Neuronal stem cell (in vitro differentiated cells): ENCODE data around the gene NEU4.

Experiments
- DNase-seq: peaks from one replicate; pipeline ENCODE4 v3.0.0-alpha.2; 2013; ENCODE audit warnings: low spot score
- H2AFZ ChIP-seq: one replicate; pipeline ENCODE4 v1.6.1; 2013; ENCODE audit warnings: mild to moderate bottlenecking, low read length, inconsistent platforms
- H2AK5ac ChIP-seq: 2 replicates; pipeline ENCODE4 v1.6.1; 2013; ENCODE audit warnings: low read depth, mild to moderate bottlenecking, inconsistent platforms, low read length, moderate library complexity, mixed read lengths
- H2BK120ac ChIP-seq: 2 replicates; pipeline ENCODE4 v1.6.1; 2013; ENCODE audit warnings: low read depth, mild to moderate bottlenecking, inconsistent platforms, low read length, moderate library complexity, mixed read lengths
- H2BK12ac ChIP-seq: one replicate; pipeline ENCODE4 v1.6.1; 2013; ENCODE audit warnings: low read length, inconsistent platforms
- H2BK15ac ChIP-seq: 2 replicates; pipeline ENCODE4 v1.6.1; 2013; ENCODE audit warnings: mild to moderate bottlenecking, low read length, inconsistent platforms, mixed read lengths
- H2BK5ac ChIP-seq: one replicate; pipeline ENCODE4 v1.6.1; 2013; ENCODE audit warnings: inconsistent platforms, mild to moderate bottlenecking, low read length, moderate library complexity
- H3K14ac ChIP-seq: one replicate; pipeline ENCODE4 v1.6.1; 2013; ENCODE audit warnings: low read length, inconsistent platforms
- H3K18ac ChIP-seq: 2 replicates; pipeline ENCODE4 v1.6.1; 2013; ENCODE audit warnings: low read length, inconsistent platforms
- H3K23ac ChIP-seq: 2 replicates; pipeline ENCODE4 v1.6.1; 2013; ENCODE audit warnings: low read depth, mild to moderate bottlenecking, mixed read lengths, low read length, inconsistent platforms; ENCODE audit not compliant: poor library complexity
- H3K27ac ChIP-seq: replicated peaks from 3 replicates; pipeline ENCODE4 v1.5.1; 2013; ENCODE audit warnings: low read length, inconsistent platforms
- H3K27me3 ChIP-seq, 3 experiments: 2 replicates each; pipeline ENCODE4 v1.6.1; 2013; ENCODE audit warnings: low read length in 3 of 3, mild to moderate bottlenecking in 2 of 3, inconsistent platforms in 1 of 3, low read depth in 1 of 3, mixed read lengths in 1 of 3, moderate library complexity in 1 of 3; ENCODE audit not compliant: control insufficient read depth in 3 of 3, insufficient read depth in 3 of 3
- H3K36me3 ChIP-seq, 2 donors: replicated peaks in 1 of 2; 2 replicates each; pipeline ENCODE4 v1.6.1; 2013; ENCODE audit warnings: low read length in 2 of 2; ENCODE audit not compliant: control insufficient read depth in 2 of 2, insufficient read depth in 2 of 2
- H3K4ac ChIP-seq: 2 replicates; pipeline ENCODE4 v1.6.1; 2013; ENCODE audit warnings: inconsistent platforms, mild to moderate bottlenecking, low read length, moderate library complexity
- H3K4me1 ChIP-seq, 2 donors: 1 replicate in 1 of 2; 2 replicates in 1 of 2; pipeline ENCODE4 v1.6.1; 2013; ENCODE audit warnings: low read length in 2 of 2, low read depth in 1 of 2; ENCODE audit not compliant: control insufficient read depth in 2 of 2, insufficient read depth in 1 of 2
- H3K4me2 ChIP-seq: one replicate; pipeline ENCODE4 v1.6.1; 2013; ENCODE audit warnings: mild to moderate bottlenecking, low read length, inconsistent platforms; ENCODE audit not compliant: insufficient read depth, poor library complexity, severe bottlenecking
- H3K4me3 ChIP-seq, 2 donors: 2 replicates each; pipeline ENCODE4 v1.5.1; 2013; ENCODE audit warnings: low read length in 2 of 2, mild to moderate bottlenecking in 2 of 2, inconsistent platforms in 1 of 2, moderate library complexity in 1 of 2
- H3K79me1 ChIP-seq: one replicate; pipeline ENCODE4 v1.6.1; 2013; ENCODE audit warnings: low read depth, mild to moderate bottlenecking, inconsistent platforms, low read length, moderate library complexity
- H3K9ac ChIP-seq: one replicate; pipeline ENCODE4 v1.6.1; 2013; ENCODE audit warnings: mild to moderate bottlenecking, low read depth, low read length, inconsistent platforms; ENCODE audit not compliant: poor library complexity
- H3K9me3 ChIP-seq, 2 donors: replicated peaks in 1 of 2; 2 replicates each; pipeline versions ENCODE3 to v1.6.1; 2013; ENCODE audit warnings: low read length in 2 of 2, mild to moderate bottlenecking in 2 of 2, inconsistent platforms in 1 of 2, low read depth in 1 of 2, mixed read lengths in 1 of 2, moderate library complexity in 1 of 2; ENCODE audit not compliant: control insufficient read depth in 2 of 2, insufficient read depth in 1 of 2
- H4K8ac ChIP-seq: one replicate; pipeline ENCODE4 v1.6.1; 2013; ENCODE audit warnings: low read depth, mild to moderate bottlenecking, inconsistent platforms, low read length, moderate library complexity
- H4K91ac ChIP-seq: one replicate; pipeline ENCODE4 v1.6.1; 2013; ENCODE audit warnings: low read length, low read depth, mild to moderate bottlenecking, inconsistent platforms; ENCODE audit not compliant: poor library complexity
- WGBS, 2 donors: extraction: QIAGEN DNeasy Blood & Tissue Kit; methylation state at CpG; one replicate each; pipeline ENCODE4 v1.1.7; 2013; ENCODE audit warnings: missing lambda C conversion rate in 2 of 2, mixed read lengths in 1 of 2; ENCODE audit not compliant: insufficient read length in 2 of 2, insufficient replicate concordance in 1 of 2; ENCODE audit errors: extremely low coverage in 2 of 2; 5-methylcytosine and 5-hydroxymethylcytosine counted together

Gene NEU4

GRCh38 chr2:241862093-241862492, 53.1 kb downstream of the NEU4 start:
- H3K18ac ChIP-seq, result no peak overlapping the region
- 100% methylated on average over 1 of the region's 8 CpGs; no CpG with 5 or more reads in 1 of the 2 donors for WGBS, 2 donors
- no peak for DNase-seq

DNA sequence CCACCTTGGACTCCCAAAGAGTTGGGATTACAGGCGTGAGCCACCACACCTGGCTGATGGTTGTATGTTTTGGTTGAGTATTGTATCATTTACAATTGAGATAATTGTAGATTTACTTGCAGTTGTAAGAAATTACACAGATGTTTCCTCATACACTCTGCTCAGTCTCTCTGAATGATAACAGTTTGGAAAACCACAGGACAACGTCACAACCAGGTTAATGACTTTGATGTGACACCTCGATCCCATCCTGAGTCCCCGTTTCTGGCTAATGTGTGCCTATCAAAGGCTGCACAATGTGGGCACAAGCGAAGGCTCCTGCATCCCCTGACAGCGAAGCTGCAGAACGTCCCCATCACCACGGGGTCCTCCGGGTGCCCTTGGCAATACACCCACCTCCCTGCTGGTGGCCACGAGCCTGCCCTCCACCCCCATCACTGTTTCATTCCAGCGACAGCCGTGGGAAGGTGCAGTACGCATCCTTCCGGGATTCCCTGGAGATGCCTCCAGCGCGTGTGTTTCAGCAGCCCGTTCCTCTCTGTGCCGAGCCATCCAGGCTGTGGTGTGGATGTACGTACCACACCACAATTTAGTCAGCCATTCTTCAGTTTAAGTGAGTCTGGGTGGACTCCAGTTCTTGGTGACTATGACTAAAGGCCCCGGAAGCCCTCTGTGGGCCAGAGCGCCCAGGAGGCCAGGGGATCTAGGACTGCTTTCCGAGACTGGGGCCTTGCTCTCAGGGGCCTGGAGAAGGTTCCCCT, 54.0 kb downstream of the NEU4 start:
- WGBS, 2 donors, result no CpG with 5 or more reads among the region's 22 CpGs
- no peak overlapping the region for H4K91ac ChIP-seq
- peaks cover 0 to 8% of the 10 kb centered on the region in 2 donors for H3K36me3 ChIP-seq
- H3K18ac ChIP-seq, result peak overlapping the region; percentile 84
- no peak overlapping the region for H2BK120ac ChIP-seq
- no peak overlapping the region for H3K4me3 ChIP-seq
- H3K9ac ChIP-seq, result no peak overlapping the region
- H2AK5ac ChIP-seq, result peak overlapping the region; percentile 56
- peaks cover 0 to 21% (median 19%) of the 10 kb centered on the region in 3 experiments for H3K27me3 ChIP-seq
- H3K79me1 ChIP-seq, result peaks cover 15% of the 10 kb centered on the region
- H3K14ac ChIP-seq, result no peak overlapping the region
- H2BK5ac ChIP-seq, result no peak overlapping the region
- H3K9me3 ChIP-seq, result peaks cover 0 to 18% of the 10 kb centered on the region in 2 donors
- no peak overlapping the region for H3K23ac ChIP-seq
- peaks cover 0 to 19% of the 10 kb centered on the region in 2 donors for H3K4me1 ChIP-seq
- no peak overlapping the region for H2BK15ac ChIP-seq
- no peak overlapping the region for H3K4me2 ChIP-seq
- no peak for DNase-seq
- H4K8ac ChIP-seq, result peak overlapping the region; percentile 31
- no peak overlapping the region for H3K27ac ChIP-seq
- H2AFZ ChIP-seq, result no peak overlapping the region
- peak overlapping the region; percentile 64 for H2BK12ac ChIP-seq
- H3K4ac ChIP-seq, result no peak overlapping the region

More at GRCh38 chr2:241862093-241862492, 53.1 kb downstream of the NEU4 start:
- Histone ChIP-seq H2BK5ac (no peak overlapping the region), H3K9me3 (peaks cover 0 to 18% of the 10 kb centered on the region in 2 donors), H4K91ac (no peak overlapping the region), H3K9ac (no peak overlapping the region), H2AFZ (no peak overlapping the region), H4K8ac (no peak overlapping the region), H3K4me2 (no peak overlapping the region), H3K27me3 (peaks cover 0 to 19% (median 15%) of the 10 kb centered on the region in 3 experiments), H2AK5ac (no peak overlapping the region), H3K27ac (no peak overlapping the region), H3K4me1 (peaks cover 0 to 19% of the 10 kb centered on the region in 2 donors), H3K4me3 (no peak overlapping the region), H2BK120ac (no peak overlapping the region), H3K23ac (no peak overlapping the region), H2BK15ac (no peak overlapping the region), H3K4ac (peak overlapping the region; percentile 38), H3K36me3 (peaks cover 0 to 8% of the 10 kb centered on the region in 2 donors), H2BK12ac (no peak overlapping the region), H3K14ac (no peak overlapping the region), H3K79me1 (peaks cover 15% of the 10 kb centered on the region)

DNA sequence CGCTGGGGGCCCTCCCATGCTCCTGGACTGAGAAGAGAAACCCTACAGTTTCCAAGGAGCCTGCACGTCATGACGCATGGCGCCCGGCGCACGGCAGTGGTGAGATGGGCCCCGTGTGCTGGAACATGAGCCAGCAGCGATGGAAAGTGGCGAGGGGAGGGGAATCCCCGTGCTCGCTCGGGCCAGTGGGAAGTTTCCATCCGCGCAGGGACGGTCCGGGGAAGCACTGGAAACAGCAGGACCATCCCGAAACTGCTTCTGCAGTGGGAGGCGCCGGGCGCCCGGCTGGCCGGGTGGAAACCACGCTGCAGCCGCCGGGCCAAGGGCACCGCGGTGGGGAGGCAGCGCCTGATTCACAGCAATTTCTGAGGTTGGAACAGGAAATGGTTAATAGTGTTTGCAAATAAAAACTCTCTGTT, 54.6 kb downstream of the NEU4 start:
- no peak overlapping the region for H3K4me2 ChIP-seq
- peak overlapping the region; percentile 31 for H4K8ac ChIP-seq
- H2BK120ac ChIP-seq, result no peak overlapping the region
- no peak overlapping the region for H3K18ac ChIP-seq
- peaks cover 0 to 18% of the 10 kb centered on the region in 2 donors for H3K9me3 ChIP-seq
- WGBS, 2 donors, result no CpG with 5 or more reads among the region's 29 CpGs
- no peak overlapping the region for H3K27ac ChIP-seq
- peaks cover 0 to 19% of the 10 kb centered on the region in 2 donors for H3K4me1 ChIP-seq
- no peak for DNase-seq
- H2BK15ac ChIP-seq, result no peak overlapping the region
- H2BK5ac ChIP-seq, result no peak overlapping the region
- H3K14ac ChIP-seq, result no peak overlapping the region
- no peak overlapping the region for H2AK5ac ChIP-seq
- no peak overlapping the region for H3K9ac ChIP-seq
- no peak overlapping the region for H3K4me3 ChIP-seq
- H3K79me1 ChIP-seq, result peaks cover 15% of the 10 kb centered on the region
- H2BK12ac ChIP-seq, result peak overlapping the region; percentile 64
- H3K27me3 ChIP-seq, result peaks cover 0 to 27% (median 19%) of the 10 kb centered on the region in 3 experiments
- no peak overlapping the region for H3K4ac ChIP-seq
- H4K91ac ChIP-seq, result no peak overlapping the region
- H3K36me3 ChIP-seq, result peaks cover 0 to 8% of the 10 kb centered on the region in 2 donors
- H3K23ac ChIP-seq, result peak overlapping the region; percentile 13
- H2AFZ ChIP-seq, result no peak overlapping the region

GRCh38 chr2:241864168-241864849, 55.3 kb downstream of the NEU4 start:
- Histone ChIP-seq H4K91ac (peak overlapping the region; percentile 65), H3K4me2 (no peak overlapping the region), H2AK5ac (no peak overlapping the region), H4K8ac (peak overlapping the region; percentile 54), H3K27me3 (peaks cover 0 to 29% (median 19%) of the 10 kb centered on the region in 3 experiments), H3K27ac (no peak overlapping the region), H3K79me1 (peaks cover 15% of the 10 kb centered on the region), H2BK5ac (no peak overlapping the region), H3K4me1 (peaks cover 0 to 18% of the 10 kb centered on the region in 2 donors), H2BK12ac (no peak overlapping the region), H3K4ac (no peak overlapping the region), H2AFZ (no peak overlapping the region), H3K14ac (peak overlapping the region; percentile 59), H3K36me3 (peaks cover 0 to 8% of the 10 kb centered on the region in 2 donors), H3K23ac (peak overlapping the region; percentile 76), H3K9ac (peak overlapping the region; percentile 87), H2BK15ac (no peak overlapping the region), H3K9me3 (peaks cover 0 to 18% of the 10 kb centered on the region in 2 donors), H3K18ac (peak overlapping the region; percentile 11), H2BK120ac (no peak overlapping the region), H3K4me3 (peak overlapping the region in 1 of 2 donors; percentile 73)
- 100% methylated on average over 1 to 2 of the region's 2 CpGs for WGBS, 2 donors
- no peak for DNase-seq
